Central memory CD4-positive, alpha-beta T cell (primary cell): ENCODE data around the gene NSFL1C.
"Not testable (repeated sequence)": the region's sequence is repeated elsewhere in the genome, so short reads cannot be mapped to it uniquely, and the experiment has no call there.

Source experiments
- DNase-seq: peaks from one replicate; pipeline ENCODE4 v3.0.0; 2022
- total RNA-seq, 3 experiments: gene quantifications; one replicate each; lab custom pipeline; 2026; lab: John Stamatoyannopoulos, UW

The NSFL1C gene
- total RNA-seq = 35.1 to 110 (median 38.6) reads per million in 3 experiments

- DNase-seq = peak; percentile 96
Observed at GRCh38 chr20:1466211-1467081, at the start of gene NSFL1C. Gene NSFL1C (minus strand): TSS chr20:1466849. CDS start chr20:1466824, 25 bp downstream.

GRCh38 chr20:1513801-1514200, 47.2 kb upstream of the NSFL1C start:
- no peak for DNase-seq

GRCh38 chr20:1509237-1509636, 42.6 kb upstream of the NSFL1C start:
- DNase-seq = no peak

GRCh38 chr20:1508574-1508973, 41.9 kb upstream of the NSFL1C start:
- no peak for DNase-seq

GRCh38 chr20:1507276-1507675, 40.6 kb upstream of the NSFL1C start:
- DNase-seq = no peak

GRCh38 chr20:1505871-1506270, 39.2 kb upstream of the NSFL1C start:
- DNase-seq = no peak

GRCh38 chr20:1505361-1505760, 38.7 kb upstream of the NSFL1C start:
- DNase-seq = no peak

- peak; percentile 71 for DNase-seq
Observed at GRCh38 chr20:1503564-1504227, 37.0 kb upstream of the NSFL1C start.

GRCh38 chr20:1500496-1500895, 33.8 kb upstream of the NSFL1C start:
- DNase-seq = no peak

- DNase-seq = no peak
Observed at GRCh38 chr20:1499528-1500420, 33.1 kb upstream of the NSFL1C start.

GRCh38 chr20:1497371-1497770, 30.7 kb upstream of the NSFL1C start:
- not testable (repeated sequence) for DNase-seq

GRCh38 chr20:1496930-1497329, 30.3 kb upstream of the NSFL1C start:
- DNase-seq = no peak

- no peak for DNase-seq
Observed at GRCh38 chr20:1494436-1494835, 27.8 kb upstream of the NSFL1C start.

- no peak for DNase-seq
Observed at GRCh38 chr20:1493536-1493935, 26.9 kb upstream of the NSFL1C start.

- no peak for DNase-seq
Observed at GRCh38 chr20:1491860-1492642, 25.4 kb upstream of the NSFL1C start.

GRCh38 chr20:1491281-1491840, 24.7 kb upstream of the NSFL1C start, which contains the start of gene SIRPB2:
Gene SIRPB2 (minus strand): TSS chr20:1491420. CDS start chr20:1491359, 61 bp downstream.
- no peak for DNase-seq

- no peak for DNase-seq
Observed at GRCh38 chr20:1490643-1491195, 24.1 kb upstream of the NSFL1C start.

- no peak for DNase-seq
Observed at GRCh38 chr20:1489764-1490436, 23.3 kb upstream of the NSFL1C start.

- no peak for DNase-seq
Observed at GRCh38 chr20:1489325-1489724, 22.7 kb upstream of the NSFL1C start.

GRCh38 chr20:1486566-1486965, 19.9 kb upstream of the NSFL1C start:
- DNase-seq = no peak
